Mesenchymal stem cell (in vitro differentiated cells and primary cell): ENCODE results near the gene ADAP1.

Source experiments
- DNase-seq: peaks from one replicate; pipeline ENCODE4 v3.0.0-alpha.2; 2013
- H2AFZ ChIP-seq: one replicate; pipeline ENCODE4 v1.6.1; 2013; ENCODE audit warnings: low read depth, mild to moderate bottlenecking, control low read depth, inconsistent platforms, low read length, moderate library complexity
- H2AK5ac ChIP-seq: 2 replicates; pipeline ENCODE4 v1.6.1; 2013; ENCODE audit warnings: low read length, moderate library complexity, mild to moderate bottlenecking, inconsistent platforms; ENCODE audit not compliant: severe bottlenecking
- H2BK120ac ChIP-seq: one replicate; pipeline ENCODE4 v1.6.1; 2013; ENCODE audit warnings: low read depth, mild to moderate bottlenecking, inconsistent platforms, low read length, moderate library complexity
- H2BK12ac ChIP-seq, 2 experiments: one replicate each; pipeline ENCODE4 v1.6.1; 2013; ENCODE audit warnings: inconsistent platforms in 2 of 2, low read length in 2 of 2, mild to moderate bottlenecking in 2 of 2, moderate library complexity in 2 of 2, control low read depth in 1 of 2
- H2BK15ac ChIP-seq: one replicate; pipeline ENCODE4 v1.6.1; 2013; ENCODE audit warnings: mild to moderate bottlenecking, low read depth, inconsistent platforms; ENCODE audit not compliant: poor library complexity, severe bottlenecking
- H2BK5ac ChIP-seq: 2 replicates; pipeline ENCODE4 v1.6.1; 2013; ENCODE audit warnings: low read depth, mild to moderate bottlenecking, low read length, control low read depth, inconsistent platforms; ENCODE audit not compliant: poor library complexity, severe bottlenecking
- H3K14ac ChIP-seq, 2 experiments: one replicate each; pipeline ENCODE4 v1.6.1; 2013; ENCODE audit warnings: inconsistent platforms in 2 of 2, low read length in 2 of 2, control low read depth in 1 of 2, mild to moderate bottlenecking in 1 of 2, moderate library complexity in 1 of 2
- H3K18ac ChIP-seq, 2 experiments: one replicate each; pipeline ENCODE4 v1.6.1; 2013; ENCODE audit warnings: inconsistent platforms in 2 of 2, low read length in 2 of 2, control low read depth in 1 of 2, low read depth in 1 of 2, mild to moderate bottlenecking in 1 of 2
- H3K23ac ChIP-seq, 2 experiments: one replicate each; pipeline ENCODE4 v1.6.1; 2013; ENCODE audit warnings: inconsistent platforms in 2 of 2, low read length in 2 of 2, mild to moderate bottlenecking in 2 of 2, moderate library complexity in 2 of 2, control low read depth in 1 of 2
- H3K27ac ChIP-seq: 2 replicates; pipeline ENCODE4 v1.5.1; 2013; ENCODE audit warnings: mild to moderate bottlenecking, moderate library complexity, low read length, control low read depth, inconsistent platforms; ENCODE audit not compliant: poor library complexity, severe bottlenecking
- H3K27me3 ChIP-seq, 2 experiments: 2 replicates each; pipeline versions ENCODE4 v1.6.1 to v1.7.0; 2013; ENCODE audit warnings: low read length in 2 of 2, mild to moderate bottlenecking in 2 of 2, moderate library complexity in 2 of 2, control low read depth in 1 of 2, inconsistent platforms in 1 of 2; ENCODE audit not compliant: control insufficient read depth in 1 of 2, insufficient read depth in 1 of 2
- H3K36me3 ChIP-seq, 2 experiments: 2 replicates each; pipeline versions ENCODE4 v1.6.1 to v1.7.0; 2013; ENCODE audit warnings: low read length in 2 of 2, control low read depth in 1 of 2, inconsistent platforms in 1 of 2, low read depth in 1 of 2, mild to moderate bottlenecking in 1 of 2; ENCODE audit not compliant: insufficient read depth in 2 of 2, control insufficient read depth in 1 of 2
- H3K4ac ChIP-seq, 2 experiments: one replicate each; pipeline ENCODE4 v1.6.1; 2013; ENCODE audit warnings: inconsistent platforms in 2 of 2, low read length in 2 of 2, mild to moderate bottlenecking in 2 of 2, moderate library complexity in 2 of 2, control low read depth in 1 of 2, low read depth in 1 of 2
- H3K4me1 ChIP-seq: 2 replicates; pipeline ENCODE4 v1.6.1; 2013; ENCODE audit warnings: low read depth, low read length, control low read depth; ENCODE audit not compliant: control insufficient read depth, insufficient read depth
- H3K4me2 ChIP-seq: 2 replicates; pipeline ENCODE4 v1.6.1; 2013; ENCODE audit warnings: low read length, mild to moderate bottlenecking, inconsistent platforms; ENCODE audit not compliant: poor library complexity, severe bottlenecking
- H3K4me3 ChIP-seq, 2 experiments: 2 replicates each; pipeline versions ENCODE4 v1.5.1 to v1.7.0; 2013; ENCODE audit warnings: low read length in 2 of 2, mild to moderate bottlenecking in 2 of 2, control low read depth in 1 of 2, low read depth in 1 of 2; ENCODE audit not compliant: insufficient read depth in 1 of 2
- H3K79me1 ChIP-seq: replicated peaks from 2 replicates; pipeline ENCODE4 v1.6.1; 2013; ENCODE audit warnings: mild to moderate bottlenecking, control low read depth, low read length, inconsistent platforms; ENCODE audit not compliant: poor library complexity, severe bottlenecking
- H3K9ac ChIP-seq: 2 replicates; pipeline ENCODE4 v1.7.0; 2013; ENCODE audit warnings: mild to moderate bottlenecking, low read length, moderate library complexity
- H3K9me3 ChIP-seq: 2 replicates; pipeline ENCODE4 v1.7.0; 2013; ENCODE audit warnings: mild to moderate bottlenecking, low read length; ENCODE audit not compliant: control insufficient read depth
- H4K8ac ChIP-seq: one replicate; pipeline ENCODE4 v1.6.1; 2013; ENCODE audit warnings: inconsistent platforms, mild to moderate bottlenecking, low read length, moderate library complexity
- H4K91ac ChIP-seq: one replicate; pipeline ENCODE4 v1.6.1; 2013; ENCODE audit warnings: mild to moderate bottlenecking, low read length, inconsistent platforms
- WGBS: methylation state at CpG from one replicate; pipeline ENCODE4 v1.1.7; 2013; ENCODE audit warnings: mixed read lengths; 5-methylcytosine and 5-hydroxymethylcytosine counted together

ADAP1 gene

DNA sequence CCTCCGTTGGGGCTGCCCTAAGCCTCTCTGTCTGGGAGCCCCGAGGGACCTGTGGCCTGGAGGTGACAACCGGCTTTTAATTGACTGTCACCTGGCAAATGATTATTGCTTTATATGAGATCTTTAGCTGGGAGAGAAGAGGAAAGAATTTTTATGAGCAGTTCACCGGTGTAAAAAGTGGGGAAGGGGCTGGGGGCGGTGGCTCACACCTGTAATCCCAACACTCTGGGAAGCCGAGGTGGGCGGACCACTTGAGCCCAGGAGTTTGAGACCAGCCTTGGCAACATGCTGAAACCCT is 23.5 kb upstream of the ADAP1 start:
- no peak overlapping the region for H2AK5ac ChIP-seq
- no peak overlapping the region for H3K9ac ChIP-seq

DNA sequence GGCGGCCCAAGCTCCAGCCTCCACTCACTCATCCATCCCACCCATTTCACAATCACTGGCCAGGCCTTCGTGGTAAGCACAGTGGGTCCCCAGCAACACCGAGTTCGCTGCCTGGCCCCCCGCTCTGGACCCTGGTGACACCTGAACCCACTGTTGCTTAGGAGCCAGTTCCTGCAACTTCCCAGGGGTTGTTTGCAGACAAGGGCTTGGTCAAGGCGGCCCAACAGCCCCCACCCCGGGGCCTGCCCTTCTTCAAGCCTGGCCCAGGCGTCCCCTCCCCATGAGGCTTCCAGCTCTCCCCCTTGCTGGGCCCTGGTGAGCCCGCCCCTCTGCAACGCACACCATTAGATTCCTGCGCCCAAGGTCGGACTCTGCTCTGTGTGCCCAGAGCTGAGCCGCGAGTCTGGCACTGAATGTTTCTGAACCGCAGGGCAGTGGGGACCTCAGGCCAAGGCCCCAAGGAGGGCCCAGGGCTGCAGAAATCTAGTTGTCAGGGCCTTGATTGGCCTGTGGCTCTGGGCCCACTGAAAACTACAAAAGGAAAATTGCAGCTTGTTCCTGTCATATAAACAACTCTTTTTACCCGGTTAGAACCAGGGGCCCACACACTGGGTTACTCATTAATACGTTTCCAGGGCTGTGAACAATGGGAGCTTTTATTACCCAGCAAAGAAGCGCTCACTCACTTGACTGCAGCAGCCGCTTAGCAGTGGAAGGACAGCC is 23.0 kb upstream of the ADAP1 start:
- WGBS = 64% methylated on average over 19 of the region's 19 CpGs

More for the DNA sequence above, 23.5 kb upstream of the ADAP1 start:
- no peak overlapping the region for H3K14ac ChIP-seq
- no peak for DNase-seq
- H3K36me3 ChIP-seq = peaks cover 4 to 5% of the 10 kb centered on the region in 2 experiments
- H3K23ac ChIP-seq = no peak overlapping the region
- H4K91ac ChIP-seq = no peak overlapping the region
- no peaks in the 10 kb centered on the region for H3K9me3 ChIP-seq
- H2BK15ac ChIP-seq = no peak overlapping the region
- H3K27me3 ChIP-seq = peaks cover 0 to 14% of the 10 kb centered on the region in 2 experiments
- no peak overlapping the region for H2BK5ac ChIP-seq
- H3K4me3 ChIP-seq = no peak overlapping the region
- H3K79me1 ChIP-seq = peaks cover 7% of the 10 kb centered on the region
- no peak overlapping the region for H2AFZ ChIP-seq
- H3K18ac ChIP-seq = no peak overlapping the region
- peak overlapping the region; percentile 96 for H3K27ac ChIP-seq
- H3K4ac ChIP-seq = no peak overlapping the region
- H3K4me2 ChIP-seq = peak overlapping the region; percentile 55
- H3K4me1 ChIP-seq = peaks cover 42% of the 10 kb centered on the region
- no peak overlapping the region for H4K8ac ChIP-seq
- WGBS = 73% methylated on average over 7 of the region's 7 CpGs
- H2BK120ac ChIP-seq = no peak overlapping the region
- H2BK12ac ChIP-seq = no peak overlapping the region

DNA sequence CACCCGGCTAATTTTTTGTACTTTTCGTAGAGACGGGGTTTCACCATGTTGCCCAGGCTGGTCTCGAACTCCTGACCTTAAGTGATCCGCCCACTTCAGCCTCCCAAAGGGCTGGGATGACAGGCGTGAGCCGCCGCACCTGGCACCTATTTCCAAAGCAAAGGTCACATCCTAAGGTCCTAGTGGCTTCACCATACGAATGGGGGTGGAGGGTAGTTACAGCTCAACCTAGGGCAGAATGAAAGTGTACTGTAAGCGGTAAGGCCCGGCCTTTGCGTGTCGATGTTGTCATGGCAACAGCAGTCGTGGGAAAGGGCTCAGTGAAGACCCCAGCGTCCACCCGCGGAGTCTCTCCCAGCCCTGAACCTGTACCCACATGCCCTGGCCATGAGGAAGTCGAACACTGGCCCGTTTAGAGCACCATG is 22.4 kb upstream of the ADAP1 start:
- Histone ChIP-seq H3K23ac (no peak overlapping the region), H3K9me3 (no peaks in the 10 kb centered on the region), H3K79me1 (peaks cover 14% of the 10 kb centered on the region), H3K4me3 (no peak overlapping the region), H3K4me2 (no peak overlapping the region), H4K91ac (no peak overlapping the region), H3K27me3 (peaks cover 0 to 4% of the 10 kb centered on the region in 2 experiments), H3K4me1 (peaks cover 33% of the 10 kb centered on the region), H2AK5ac (peak overlapping the region; percentile 40), H2BK120ac (no peak overlapping the region), H2BK5ac (no peak overlapping the region), H3K9ac (no peak overlapping the region), H3K4ac (no peak overlapping the region), H3K27ac (peak overlapping the region; percentile 96), H2AFZ (no peak overlapping the region), H2BK15ac (no peak overlapping the region), H2BK12ac (no peak overlapping the region), H3K14ac (no peak overlapping the region), H4K8ac (no peak overlapping the region), H3K36me3 (peaks cover 9 to 15% of the 10 kb centered on the region in 2 experiments), H3K18ac (no peak overlapping the region)
- 91% methylated on average over 19 of the region's 19 CpGs for whole genome bisulfite sequencing
- no peak for DNase-seq

More for the DNA sequence above, 23.0 kb upstream of the ADAP1 start:
- Histone ChIP-seq H3K9me3 (no peaks in the 10 kb centered on the region), H2AK5ac (peak overlapping the region; percentile 41), H3K14ac (no peak overlapping the region), H4K8ac (peak overlapping the region; percentile 59), H3K27me3 (peaks cover 0 to 10% of the 10 kb centered on the region in 2 experiments), H3K4me3 (no peak overlapping the region), H3K27ac (peak overlapping the region; percentile 96), H3K79me1 (peaks cover 10% of the 10 kb centered on the region), H2BK15ac (no peak overlapping the region), H3K4ac (no peak overlapping the region), H2BK120ac (peak overlapping the region; percentile 39), H3K4me2 (peak overlapping the region; percentile 67), H2AFZ (no peak overlapping the region), H3K9ac (no peak overlapping the region), H3K4me1 (peaks cover 37% of the 10 kb centered on the region), H3K18ac (peak overlapping the region in 1 of 2 experiments; percentile 28), H4K91ac (no peak overlapping the region), H3K23ac (no peak overlapping the region), H2BK12ac (no peak overlapping the region), H2BK5ac (peak overlapping the region; percentile 92), H3K36me3 (peaks cover 5 to 9% of the 10 kb centered on the region in 2 experiments)
- DNase-seq = peak; percentile 34

DNA sequence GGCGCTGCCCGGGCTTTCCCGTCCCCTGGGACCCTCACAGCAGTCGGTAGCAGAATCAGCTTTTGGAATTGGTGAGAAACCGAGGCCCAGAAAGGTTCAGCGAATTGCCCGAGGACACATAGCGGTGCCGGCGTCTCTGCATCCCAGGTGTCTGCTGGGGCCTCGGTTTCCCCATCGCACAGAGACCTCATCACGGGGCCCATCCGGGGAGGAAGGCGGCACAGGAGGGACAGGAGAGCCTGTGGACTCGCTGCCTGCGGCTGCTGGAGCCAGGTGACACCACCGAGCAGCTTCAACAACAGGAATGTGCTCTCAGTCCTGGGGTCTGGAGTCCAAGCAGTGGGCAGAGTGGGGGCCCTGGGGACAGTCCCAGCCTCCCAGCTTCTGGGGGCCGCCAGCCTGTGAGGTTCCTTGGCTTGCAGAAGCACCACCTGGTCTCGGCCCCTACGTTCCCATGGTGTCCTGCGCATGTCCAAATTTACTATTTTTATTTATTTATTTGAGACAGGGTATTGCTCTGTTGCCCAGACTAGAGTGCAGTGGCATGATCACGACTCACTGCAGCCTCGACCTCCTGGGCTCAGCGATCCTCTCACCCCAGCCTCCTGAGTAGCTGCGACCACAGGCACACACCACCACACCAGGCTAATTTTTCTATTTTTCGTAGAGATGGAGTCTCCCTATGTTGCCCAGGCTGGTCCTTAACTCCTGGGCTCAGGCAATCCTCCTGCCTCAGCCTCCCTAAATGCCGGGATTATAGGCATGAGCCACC is 21.4 kb upstream of the ADAP1 start:
- Histone ChIP-seq H3K23ac (no peak overlapping the region), H2AK5ac (peak overlapping the region; percentile 94), H3K9ac (peak overlapping the region; percentile 71), H4K8ac (peak overlapping the region; percentile 97), H2BK12ac (peak overlapping the region; percentile 57 to 76), H3K36me3 (peaks cover 14 to 22% of the 10 kb centered on the region in 2 experiments), H2BK120ac (peak overlapping the region; percentile 1), H4K91ac (peak overlapping the region; percentile 79), H3K4me1 (peaks cover 35% of the 10 kb centered on the region), H3K4me2 (peak overlapping the region; percentile 75), H3K9me3 (no peaks in the 10 kb centered on the region), H2AFZ (peak overlapping the region; percentile 87), H3K27ac (no peak overlapping the region), H3K4ac (peak overlapping the region in 1 of 2 experiments; percentile 29), H3K79me1 (peaks cover 15% of the 10 kb centered on the region), H3K14ac (peak overlapping the region in 1 of 2 experiments; percentile 81), H2BK5ac (no peak overlapping the region), H3K4me3 (peak overlapping the region; percentile 34 to 87), H2BK15ac (peak overlapping the region; percentile 49), H3K27me3 (no peaks in the 10 kb centered on the region), H3K18ac (peak overlapping the region; percentile 67 to 81)
- 48% methylated on average over 24 of the region's 28 CpGs for WGBS
- no peak for DNase-seq
